ENCODE measurements around the gene EPS8L2.

The EPS8L2 gene

DNA sequence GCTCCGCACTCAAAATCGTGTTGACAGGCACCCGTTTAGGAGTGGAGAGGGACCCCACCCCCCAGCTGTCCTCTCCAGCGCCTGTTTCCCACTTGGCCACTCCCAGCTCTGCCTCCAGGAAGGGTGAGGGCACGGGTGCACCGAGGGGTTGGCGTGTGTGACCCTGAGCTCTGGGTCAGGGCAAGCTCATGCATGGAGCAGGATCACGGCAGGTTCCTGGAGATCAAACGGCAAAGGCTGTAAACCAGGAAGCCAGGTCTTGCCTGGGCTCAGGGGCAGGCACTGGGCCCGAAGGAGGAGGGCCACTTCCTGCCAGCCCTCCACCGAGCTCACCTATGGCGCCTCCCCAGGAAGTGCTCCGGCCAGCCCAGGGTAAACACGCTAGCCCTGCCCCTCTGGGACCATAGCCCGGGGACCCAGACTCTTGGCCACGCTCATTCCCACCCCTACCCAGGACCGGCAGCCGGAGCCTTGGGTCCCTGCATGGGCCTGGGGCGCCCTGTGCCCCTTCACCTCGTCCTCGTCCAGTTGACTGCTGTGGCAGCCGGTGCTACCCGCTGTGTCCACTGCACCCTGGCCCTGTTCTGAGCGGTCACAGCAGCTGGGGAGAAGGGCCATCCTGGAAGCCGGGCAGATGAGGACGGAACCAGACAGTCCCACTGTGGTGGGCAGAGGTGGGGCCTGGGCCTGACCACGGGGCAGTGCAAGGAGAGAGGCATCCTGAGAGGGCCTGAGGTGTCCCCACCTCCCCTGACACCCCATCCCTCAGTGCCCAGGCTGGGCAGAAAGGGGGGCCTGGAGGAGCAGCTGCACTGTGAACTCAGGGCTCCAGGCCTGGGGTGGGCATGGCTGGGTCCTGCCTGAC lies 1.0 kb upstream of the EPS8L2 start:
- no peak for DNase-seq (ENCODE audit: low spot score)

DNA sequence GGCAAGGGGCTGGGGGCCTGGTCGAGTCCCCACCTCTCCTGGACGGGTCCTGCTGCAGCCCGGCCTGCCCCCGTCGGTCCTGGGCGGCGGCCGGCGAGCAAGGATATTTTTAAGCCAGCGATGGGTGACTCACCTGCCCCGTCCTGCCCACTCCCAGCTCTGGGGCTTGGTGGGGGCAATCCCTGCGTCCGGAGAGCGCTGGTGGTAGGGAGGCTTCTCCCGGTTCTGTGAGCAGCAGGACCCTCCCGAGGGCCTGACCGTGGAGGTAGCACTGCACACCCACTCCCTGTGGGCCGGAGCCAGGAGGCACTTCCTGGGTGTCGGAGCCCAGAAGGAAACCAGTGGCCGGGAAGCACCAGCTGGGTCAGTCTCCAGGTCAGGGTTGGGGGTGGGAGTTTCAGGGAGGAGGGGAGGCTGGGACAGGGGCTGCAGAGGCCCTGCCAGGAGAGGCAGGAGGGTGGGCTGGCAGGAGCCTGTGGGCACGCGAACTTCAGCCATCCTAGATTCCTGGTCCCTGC lies 467 bp downstream of the EPS8L2 start:
- no peak for DNase-seq (ENCODE audit: low spot score)

DNA sequence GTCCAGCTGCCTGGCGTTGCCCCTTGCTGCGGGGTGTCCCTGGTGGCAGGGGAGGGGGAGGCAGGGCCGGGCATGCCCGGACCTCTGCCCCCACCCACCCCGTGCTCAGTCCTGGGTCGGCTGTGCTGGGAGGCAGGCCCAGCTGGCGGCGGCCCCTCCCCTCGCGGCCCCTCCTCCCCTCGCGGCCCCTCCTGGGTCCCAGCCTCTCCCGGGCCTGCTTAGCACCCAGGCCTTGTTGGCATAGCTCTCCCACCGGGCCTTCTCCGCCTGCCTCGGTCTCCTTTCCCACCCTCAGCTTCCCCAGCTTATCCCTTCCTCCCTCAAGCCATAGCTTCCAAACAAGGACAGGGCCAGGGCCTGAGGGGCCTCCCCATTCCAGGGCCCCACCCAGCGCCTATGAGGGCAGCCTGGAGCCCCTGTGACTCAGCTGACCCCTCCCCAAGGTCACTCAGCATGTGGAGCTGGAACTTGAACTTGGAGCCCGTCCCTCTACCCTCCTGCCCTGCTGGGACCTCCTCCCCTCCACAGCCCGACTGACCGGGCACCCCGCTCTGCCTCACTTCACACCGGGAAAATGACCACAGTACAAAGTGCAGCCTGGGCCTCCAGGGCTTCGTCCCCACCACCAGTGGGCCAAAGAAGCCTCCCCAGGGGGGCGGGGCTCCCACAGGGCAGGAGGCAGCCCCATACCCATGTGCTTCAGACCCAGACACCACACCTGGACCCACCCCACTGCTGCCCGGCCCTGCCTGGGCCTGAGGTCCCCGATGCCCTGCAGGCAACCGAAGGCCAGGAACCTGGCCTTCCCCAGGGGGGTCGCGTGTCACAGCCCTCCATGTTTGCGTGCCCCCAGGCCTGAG lies 1.2 kb downstream of the EPS8L2 start:
- DNase-seq (ENCODE audit: low spot score) = no peak

DNA sequence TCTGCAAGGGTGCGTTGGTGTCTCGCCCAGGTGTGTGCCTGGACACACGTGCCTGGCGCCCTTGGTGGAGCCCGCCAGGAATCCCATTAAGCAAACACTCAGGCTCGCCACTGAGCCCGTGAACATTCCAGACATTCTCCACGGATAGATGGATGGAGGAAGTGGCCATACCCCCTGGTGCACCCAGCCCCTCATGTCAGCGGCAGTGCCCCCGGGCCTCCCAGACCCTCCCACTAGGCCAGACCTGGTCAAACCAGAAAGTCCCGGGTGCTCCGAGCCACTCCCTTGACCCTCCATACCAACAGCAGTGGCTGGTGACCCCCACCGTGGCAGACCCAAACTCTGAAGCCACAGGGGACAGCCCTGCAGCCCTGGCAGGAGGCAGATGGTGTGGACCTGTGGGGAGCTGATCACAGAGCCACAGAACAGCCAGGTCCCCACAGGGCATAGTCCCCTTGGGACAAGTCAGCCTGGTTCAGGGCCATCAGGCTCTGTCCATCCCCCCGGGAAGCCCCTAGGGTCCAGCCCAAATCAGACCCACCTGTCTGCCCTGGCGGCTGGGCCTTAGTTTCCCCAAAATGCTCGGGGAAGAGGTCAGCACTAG lies 1.9 kb downstream of the EPS8L2 start:
- DNase-seq (ENCODE audit: low spot score) = no peak

DNA sequence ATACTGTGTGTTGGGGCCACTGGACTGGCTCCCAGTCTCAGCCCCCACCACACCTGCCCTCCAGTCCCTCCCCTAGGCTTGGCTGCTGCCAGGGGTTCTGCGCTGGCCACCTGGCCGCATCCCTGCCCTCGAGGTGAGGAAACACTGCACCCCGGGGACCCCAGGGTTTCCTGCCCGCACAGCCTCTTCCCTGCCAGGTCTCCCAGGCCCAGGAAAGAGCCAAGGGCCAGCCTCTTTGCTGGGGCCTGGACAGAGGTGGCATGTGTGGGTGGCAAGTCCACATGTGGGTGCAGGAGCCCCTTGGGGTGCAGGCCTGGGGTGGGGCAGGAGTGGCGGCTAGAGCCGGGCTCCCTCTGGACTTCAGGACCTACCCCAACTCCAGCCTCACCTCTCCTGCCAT lies 2.5 kb downstream of the EPS8L2 start:
- DNase-seq (ENCODE audit: low spot score) = no peak

DNA sequence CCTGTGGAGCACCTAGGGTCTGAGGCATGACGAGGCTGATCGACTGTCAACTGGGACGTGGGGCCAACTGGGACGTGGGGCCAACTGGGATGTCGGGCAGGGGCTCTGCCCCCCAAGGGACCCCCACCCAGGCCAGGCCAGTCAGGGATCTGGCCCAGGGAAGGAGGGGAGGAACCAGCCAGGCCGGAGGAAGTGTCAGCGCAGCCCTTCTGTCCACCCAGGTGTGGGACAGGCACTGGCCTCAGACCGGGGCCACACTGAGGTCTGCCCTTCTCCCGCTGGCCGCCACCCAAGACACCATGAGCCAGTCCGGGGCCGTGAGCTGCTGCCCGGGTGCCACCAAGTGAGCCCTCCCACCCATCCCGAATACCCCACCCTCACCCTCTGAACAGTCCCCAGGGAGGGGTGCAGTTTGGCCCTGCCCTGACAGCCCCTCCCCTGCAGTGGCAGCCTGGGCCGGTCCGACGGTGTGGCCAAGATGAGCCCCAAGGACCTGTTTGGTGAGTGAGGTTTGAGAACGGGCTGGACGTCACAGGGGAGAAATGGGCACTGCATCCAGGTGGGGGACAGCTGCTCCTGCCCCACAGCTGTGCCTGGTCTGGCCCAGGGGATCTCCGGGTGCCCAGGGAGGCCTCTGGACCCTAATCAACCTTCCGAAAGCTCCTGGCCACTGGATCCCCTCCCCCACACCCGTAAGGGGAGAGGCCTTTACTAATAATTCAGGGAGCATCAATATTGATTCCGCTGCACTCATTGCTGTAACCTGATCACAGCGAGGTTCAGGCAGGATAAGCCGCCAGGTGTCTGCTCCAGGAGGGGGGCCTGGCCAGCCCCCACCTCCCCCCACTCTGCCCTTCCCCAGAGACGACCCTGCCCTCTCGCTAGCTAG lies 3.3 kb downstream of the EPS8L2 start:
- no peak for DNase-seq (ENCODE audit: low spot score)

DNA sequence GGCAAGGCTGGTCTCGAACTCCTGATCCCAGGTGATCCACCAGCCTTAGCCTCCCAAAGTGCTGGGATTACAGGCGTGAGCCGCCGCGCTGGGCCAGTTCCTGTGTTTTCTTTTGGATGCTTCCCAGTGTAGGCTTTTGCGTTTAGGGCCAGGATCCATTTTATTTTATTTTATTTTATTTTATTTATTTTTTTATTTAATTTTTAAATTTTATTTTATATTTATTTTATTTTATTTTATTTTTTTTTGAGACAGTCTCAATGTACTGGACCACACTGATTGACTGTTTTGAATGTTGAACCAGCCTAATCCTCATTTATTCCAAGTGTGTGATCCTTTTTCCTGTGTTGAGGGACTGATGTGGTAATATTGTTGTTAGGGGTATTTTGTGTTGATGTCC lies 8.4 kb downstream of the EPS8L2 start:
- no peak for DNase-seq (ENCODE audit: low spot score)

DNA sequence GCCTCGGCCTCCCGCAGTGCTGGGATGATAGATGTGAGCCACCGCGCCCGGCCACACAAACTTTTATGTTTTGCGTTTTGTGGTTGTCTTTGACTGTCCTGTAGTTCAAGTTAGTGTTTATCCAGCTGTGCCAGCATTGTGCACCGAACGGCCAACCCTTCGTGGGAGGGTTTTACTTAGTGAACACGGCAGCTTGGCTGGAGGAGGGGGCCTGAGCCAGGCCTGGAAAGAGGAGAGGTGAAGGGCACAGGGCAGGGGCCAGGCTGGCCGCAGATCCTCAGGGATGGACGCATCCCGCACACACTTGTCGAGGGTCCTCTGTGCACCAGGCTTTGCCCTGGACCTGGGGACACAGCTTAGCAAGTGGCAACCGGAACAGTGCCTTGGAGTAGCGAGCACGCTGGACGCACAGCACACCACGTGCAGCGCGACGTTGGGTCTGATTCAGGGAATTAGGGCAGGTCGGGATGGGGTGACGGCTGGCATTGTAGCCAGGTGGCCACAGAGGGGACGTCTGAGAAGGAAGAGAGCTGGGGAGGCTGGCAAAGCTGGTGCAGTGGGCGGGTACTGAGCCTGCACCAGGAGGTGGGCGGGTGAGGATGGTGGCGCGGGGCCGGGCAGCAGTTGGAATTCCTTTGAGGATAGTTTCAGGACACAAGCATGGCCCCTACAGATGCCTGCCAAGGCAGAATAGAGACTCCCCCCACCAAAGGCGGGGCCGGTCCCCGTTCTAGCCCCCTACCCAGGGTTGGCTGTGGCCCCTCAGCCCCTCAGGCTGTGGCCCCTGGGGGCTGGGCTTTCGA lies 13.4 kb downstream of the EPS8L2 start:
- DNase-seq (ENCODE audit: low spot score) = no peak

DNA sequence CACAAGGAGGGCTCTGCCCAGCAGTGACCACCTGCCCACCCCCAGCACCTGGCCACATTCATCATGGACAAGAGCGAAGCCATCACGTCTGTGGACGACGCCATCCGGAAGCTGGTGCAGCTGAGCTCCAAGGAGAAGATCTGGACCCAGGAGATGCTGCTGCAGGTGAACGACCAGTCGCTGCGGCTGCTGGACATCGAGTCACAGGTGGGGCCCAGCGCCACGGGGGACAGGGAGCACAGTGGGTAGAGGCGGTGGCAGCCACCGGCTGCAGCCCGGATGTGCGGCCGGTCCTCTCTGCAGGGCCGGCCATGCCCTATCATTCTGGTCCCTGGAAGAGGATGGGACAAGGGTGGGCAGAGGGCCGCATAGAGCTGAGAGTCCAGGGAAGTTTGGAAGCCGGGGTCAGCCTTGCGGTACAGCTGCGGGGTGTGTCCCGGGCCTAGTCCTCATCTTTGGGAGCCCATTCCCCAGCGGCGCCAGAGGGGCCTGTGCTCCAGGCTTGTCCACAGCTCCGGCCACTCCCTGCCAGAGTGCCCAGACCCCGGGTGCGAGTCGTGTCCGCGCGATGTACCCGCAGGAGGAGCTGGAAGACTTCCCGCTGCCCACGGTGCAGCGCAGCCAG lies 14.1 kb downstream of the EPS8L2 start:
- DNase-seq (ENCODE audit: low spot score) = no peak

DNA sequence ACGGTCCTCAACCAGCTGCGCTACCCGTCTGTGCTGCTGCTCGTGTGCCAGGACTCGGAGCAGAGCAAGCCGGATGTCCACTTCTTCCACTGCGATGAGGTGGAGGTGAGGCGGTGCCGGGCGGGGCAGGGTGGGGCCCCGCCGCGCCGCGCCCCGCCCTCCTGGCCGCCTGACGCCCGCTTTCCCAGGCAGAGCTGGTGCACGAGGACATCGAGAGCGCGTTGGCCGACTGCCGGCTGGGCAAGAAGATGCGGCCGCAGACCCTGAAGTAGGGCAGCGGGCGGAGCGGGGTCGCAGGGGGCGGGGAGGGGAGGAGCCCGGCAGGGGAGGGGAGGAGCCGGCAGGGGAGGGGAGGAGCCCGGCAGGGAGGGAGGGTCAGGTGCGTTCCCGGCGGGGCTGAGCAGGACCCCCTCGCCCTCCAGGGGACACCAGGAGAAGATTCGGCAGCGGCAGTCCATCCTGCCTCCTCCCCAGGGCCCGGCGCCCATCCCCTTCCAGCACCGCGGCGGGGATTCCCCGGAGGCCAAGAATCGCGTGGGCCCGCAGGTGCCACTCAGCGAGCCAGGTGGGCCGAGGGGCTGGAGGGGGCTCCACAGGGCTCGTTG lies 14.7 kb downstream of the EPS8L2 start:
- no peak for DNase-seq (ENCODE audit: low spot score)

DNA sequence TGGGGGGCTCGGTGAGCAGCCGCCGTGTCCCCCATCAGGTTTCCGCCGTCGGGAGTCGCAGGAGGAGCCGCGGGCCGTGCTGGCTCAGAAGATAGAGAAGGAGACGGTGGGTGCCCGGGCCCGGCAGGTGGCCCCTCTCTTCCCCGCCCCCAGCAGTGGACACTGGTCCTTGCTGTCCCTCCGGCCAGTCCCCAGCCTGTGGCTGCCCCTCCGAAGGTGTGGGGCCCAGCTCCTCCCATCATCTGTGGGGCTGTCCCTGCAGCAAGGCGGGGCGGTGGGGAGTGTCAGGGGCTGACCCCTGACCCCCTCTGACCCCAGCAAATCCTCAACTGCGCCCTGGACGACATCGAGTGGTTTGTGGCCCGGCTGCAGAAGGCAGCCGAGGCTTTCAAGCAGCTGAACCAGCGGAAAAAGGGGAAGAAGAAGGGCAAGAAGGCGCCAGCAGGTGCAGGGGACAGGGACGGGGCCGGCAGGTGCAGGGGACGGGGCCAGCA lies 15.3 kb downstream of the EPS8L2 start:
- no peak for DNase-seq (ENCODE audit: low spot score)

DNA sequence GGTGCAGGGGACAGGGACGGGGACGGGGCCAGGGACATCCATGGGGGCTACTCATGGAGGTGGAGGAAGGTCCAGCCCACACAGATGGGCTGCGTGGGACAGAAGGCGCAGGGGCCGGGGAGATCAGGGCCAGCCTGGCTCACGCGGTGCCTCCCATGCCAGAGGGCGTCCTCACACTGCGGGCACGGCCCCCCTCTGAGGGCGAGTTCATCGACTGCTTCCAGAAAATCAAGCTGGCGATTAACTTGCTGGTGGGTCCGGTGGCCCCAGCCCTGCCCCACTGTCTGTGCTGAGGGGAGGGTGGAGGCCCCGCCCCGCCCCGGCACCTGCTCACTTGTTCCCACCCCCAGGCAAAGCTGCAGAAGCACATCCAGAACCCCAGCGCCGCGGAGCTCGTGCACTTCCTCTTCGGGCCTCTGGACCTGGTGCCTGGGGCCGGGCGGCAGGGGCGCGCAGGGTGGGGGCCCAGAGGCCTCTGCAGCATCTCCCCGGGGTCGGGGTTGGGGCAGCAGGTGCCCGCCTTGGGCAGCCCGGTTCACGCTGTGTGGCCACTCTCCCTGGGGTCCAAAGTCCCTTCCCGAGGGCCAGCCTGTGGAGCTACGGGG lies 15.8 kb downstream of the EPS8L2 start:
- DNase-seq (ENCODE audit: low spot score) = no peak

DNA sequence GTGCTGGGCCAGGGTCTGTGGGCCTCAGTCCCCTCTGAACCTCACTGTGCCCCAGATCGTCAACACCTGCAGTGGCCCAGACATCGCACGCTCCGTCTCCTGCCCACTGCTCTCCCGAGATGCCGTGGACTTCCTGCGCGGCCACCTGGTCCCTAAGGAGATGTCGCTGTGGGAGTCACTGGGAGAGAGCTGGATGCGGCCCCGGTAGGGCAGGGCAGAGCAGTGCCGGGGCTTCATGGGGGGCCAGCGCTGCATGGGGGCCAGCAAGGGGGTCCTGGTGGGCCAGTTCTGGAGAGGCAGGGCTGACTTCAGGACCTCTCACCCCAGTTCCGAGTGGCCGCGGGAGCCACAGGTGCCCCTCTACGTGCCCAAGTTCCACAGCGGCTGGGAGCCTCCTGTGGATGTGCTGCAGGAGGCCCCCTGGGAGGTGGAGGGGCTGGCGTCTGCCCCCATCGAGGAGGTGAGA lies 16.3 kb downstream of the EPS8L2 start:
- DNase-seq (ENCODE audit: low spot score) = no peak

DNA sequence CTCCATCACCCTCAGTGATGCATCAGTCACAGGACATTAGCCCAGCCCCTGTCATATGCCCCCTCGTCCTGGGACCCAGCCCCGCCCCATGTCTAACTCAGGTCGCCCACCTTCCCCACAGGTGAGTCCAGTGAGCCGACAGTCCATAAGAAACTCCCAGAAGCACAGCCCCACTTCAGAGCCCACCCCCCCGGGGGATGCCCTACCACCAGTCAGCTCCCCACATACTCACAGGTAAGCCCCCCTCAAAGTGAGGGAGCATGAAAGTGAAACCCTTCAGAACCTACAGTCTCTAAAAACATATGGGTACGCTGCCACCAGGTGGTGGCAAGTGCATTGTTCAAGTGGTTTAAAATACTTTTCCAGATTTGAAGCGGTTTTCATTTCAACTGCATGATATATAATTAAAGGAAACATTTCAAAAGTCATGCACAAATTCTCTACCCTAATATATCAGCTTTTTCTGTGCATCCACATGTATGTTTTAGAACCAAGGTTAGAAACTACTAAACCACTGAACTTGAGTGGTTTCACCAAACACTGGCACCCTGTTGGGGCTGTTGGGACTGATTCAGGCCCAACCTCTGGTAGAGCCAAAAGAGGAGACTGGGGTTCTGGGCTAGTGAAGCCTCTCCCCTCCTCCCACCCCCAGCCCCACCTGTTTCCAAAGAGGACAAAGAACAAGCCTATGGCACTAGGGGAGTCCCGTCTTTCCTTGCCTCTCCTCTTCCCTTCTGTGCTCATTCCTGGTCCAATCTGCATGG lies 17.3 kb downstream of the EPS8L2 start:
- peak; percentile 75 for DNase-seq (ENCODE audit: low spot score)

DNA sequence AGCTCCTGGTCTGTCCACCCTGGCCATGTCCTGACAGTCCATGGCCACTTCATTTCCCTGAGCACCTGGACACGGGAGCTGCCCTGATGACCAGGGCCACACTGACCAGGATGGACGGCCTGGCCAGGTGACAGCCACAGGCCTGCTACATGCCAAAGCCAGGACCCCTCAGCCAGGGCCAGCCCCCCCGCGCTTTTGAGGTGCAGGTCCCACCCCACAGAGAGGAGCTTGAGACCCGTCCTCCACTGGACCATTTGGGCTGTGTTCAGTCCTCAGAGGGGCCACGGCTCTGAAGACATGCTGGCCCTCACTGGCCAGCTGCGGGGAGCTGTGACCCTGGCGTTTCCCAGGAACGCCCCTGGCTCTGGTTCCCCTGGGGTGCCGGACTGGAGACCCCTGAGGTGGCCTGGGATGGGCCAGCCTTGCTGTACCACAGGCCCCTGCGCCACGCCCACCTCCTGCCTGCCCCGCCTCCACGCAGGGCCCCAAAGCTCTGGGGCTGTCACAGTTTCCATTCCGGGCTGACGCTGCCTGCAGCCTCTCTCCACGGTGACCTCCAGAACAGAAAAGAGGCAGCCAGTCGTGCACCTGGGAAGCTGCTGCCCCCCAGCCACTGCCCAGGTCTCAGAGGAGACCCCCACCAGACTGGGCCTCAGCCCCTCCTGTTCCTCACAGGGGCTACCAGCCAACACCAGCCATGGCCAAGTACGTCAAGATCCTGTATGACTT lies 18.2 kb downstream of the EPS8L2 start:
- DNase-seq (ENCODE audit: low spot score) = no peak

DNA sequence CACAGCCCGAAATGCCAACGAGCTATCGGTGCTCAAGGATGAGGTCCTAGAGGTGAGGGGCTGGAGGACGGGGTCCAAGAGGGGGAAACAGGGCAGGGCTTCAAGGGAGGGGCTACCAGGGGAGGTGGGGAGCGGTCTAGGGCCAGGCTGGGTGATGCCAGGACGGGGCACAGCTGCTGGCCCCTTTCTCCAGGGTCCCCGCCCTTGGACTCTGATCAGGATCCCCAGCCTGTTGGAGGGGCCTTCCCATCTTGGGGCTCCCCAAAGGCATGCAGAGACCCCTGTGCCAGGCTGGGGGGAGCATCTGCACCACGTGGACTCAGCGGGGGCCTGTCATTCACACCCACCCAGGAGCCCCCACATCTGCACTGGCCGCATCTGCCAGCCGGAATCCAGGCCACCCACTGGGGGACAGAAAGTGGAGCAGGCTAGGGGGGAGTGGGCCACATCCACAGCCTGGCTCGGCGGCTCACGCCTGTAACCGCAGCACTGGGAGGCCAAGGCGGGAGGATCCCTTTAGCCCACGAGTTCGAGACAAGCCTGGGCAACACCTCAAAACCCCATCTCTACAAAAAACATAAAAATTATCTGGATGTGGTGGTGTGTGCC lies 18.9 kb downstream of the EPS8L2 start:
- no peak for DNase-seq (ENCODE audit: low spot score)

DNA sequence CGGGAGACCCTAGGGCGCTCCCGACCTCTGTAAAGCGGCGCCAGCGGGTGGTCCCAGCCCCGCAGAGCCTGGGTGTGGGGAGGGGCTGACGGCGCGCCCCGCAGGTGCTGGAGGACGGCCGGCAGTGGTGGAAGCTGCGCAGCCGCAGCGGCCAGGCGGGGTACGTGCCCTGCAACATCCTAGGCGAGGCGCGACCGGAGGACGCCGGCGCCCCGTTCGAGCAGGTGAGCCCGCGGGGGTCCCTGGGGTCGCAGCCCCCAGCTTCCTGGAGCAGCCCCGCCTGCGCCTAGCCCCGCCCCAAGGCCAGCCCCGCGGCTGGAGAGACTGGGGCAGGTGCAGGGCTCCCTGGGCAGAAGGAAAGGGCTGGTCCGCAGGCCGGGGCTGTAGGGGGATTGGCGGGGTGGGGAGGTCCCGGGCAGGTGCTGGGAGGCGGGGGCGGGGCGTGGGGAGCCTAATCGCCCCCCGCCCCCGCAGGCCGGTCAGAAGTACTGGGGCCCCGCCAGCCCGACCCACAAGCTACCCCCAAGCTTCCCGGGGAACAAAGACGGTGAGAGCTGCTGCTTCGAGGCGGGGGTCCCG lies 19.7 kb downstream of the EPS8L2 start:
- no peak for DNase-seq (ENCODE audit: low spot score)

Data from hematopoietic multipotent progenitor cell treated with erythropoietin and hydrocortisone succinate and interleukin-3 and kit ligand, for 15 days (in vitro differentiated cells).